Measurements from ENCODE around the gene CCL20.
"Not testable (repeated sequence)": the region's sequence is repeated elsewhere in the genome, so short reads cannot be mapped to it uniquely, and the experiment has no call there.

The CCL20 gene

DNA sequence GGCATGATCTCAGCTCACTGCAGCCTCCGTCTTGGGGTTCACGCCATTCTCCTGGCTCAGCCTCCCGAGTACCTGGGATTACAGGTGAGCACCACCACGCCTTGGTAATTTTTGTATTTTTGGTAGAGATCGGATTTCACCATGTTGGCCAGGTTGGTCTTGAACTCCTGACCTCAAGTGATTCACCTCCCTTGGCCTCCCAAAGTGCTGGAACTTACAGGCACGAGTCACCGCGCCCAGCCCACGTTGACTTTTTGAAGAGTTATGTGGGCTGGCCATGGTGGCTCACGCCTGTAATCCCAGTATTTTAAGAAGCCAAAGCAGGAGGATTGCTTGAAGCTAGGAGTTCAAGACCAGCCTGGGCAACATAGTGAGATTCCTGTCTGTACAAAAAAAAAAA is 20.8 kb downstream of the CCL20 start:
- no peak for DNase-seq (ENCODE audit: low read depth)

GRCh38 chr2:227834916-227835650 is 21.4 kb downstream of the CCL20 start:
- DNase-seq (ENCODE audit: low read depth) = no peak

DNA sequence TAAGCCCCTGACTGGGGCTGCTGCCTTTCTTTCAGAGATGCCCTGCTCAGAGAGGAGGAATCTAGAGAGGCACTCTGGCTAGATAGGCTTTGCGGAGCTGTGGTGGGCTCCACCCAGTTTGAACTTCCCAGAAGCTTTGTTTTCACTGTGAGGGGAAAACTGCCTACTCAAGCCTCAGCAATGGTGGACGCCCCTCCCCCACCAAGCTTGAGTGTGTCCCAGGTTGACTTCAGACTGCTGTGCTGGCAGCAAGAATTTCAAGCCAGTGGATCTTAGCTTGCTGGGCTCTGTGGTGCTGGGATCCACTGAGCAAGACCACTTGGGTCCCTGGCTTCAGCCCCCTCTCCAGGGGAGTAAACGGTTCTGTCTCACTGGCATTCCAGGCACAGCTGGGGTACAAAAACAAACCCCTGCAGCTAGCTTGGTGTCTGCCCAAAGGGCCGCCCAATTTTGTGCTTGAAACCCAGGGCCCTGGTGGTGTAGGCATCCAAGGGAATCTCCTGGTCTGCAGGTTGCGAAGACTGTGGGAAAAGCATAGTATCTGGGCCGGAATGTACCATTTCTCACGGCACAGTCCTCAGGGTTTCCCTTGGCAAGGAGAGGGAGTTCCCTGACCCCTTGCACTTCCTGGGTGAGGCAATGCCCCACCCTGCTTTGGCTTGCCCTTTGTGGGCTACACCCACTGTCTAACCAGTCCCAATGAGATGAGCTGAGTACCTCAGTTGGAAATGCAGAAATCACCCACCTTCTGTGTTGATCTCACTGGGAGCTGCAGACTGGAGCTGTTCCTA is 25.9 kb downstream of the CCL20 start:
- DNase-seq (ENCODE audit: low read depth) = not testable (repeated sequence)

GRCh38 chr2:227846831-227847230 is 33.2 kb downstream of the CCL20 start:
- DNase-seq (ENCODE audit: low read depth) = no peak

DNA sequence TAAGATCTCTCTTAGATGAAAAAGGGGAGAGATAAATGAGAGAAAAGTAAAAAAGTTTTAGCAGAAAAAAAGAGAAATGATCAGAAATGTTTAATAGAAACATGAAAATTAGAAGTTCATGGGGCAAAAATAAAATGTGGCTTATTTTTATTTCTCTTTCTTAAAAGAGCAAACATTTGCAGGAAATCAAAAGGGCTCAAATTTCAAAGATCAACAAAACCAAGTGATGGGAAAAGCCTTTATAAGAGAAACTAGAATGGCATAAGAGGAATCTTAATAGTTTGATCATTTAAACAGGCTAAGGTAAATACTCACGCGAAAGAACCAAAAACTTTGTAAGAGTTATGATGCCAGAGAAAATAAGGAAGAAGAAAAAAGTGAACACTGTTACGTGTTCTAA is 34.5 kb downstream of the CCL20 start:
- DNase-seq (ENCODE audit: low read depth) = no peak

- no peak for DNase-seq (ENCODE audit: low read depth)
These were observed 34.9 kb downstream of the CCL20 start for GRCh38 chr2:227848586-227848985.

DNA sequence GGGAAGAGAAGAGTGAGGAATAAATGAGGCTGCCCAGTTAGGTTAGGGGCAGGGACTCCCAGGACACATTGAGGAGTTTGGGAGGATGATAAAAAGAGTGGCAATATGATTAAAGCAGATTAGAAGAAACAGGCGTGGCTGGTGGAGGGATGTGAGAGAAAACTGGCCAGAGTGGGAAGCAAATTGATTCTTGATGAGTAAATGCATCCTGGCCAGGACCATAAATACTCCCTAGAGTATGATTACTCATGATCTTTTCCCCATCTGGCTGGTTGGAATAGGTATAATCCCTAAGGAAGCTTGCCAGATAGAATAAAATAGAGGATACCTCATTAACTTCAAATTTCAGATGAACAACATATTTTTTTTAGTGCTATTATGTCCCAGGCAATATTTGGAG is 36.3 kb downstream of the CCL20 start:
- DNase-seq (ENCODE audit: low read depth) = no peak

- no peak for DNase-seq (ENCODE audit: low read depth)
These were observed 39.6 kb downstream of the CCL20 start for GRCh38 chr2:227853204-227853629.

DNA sequence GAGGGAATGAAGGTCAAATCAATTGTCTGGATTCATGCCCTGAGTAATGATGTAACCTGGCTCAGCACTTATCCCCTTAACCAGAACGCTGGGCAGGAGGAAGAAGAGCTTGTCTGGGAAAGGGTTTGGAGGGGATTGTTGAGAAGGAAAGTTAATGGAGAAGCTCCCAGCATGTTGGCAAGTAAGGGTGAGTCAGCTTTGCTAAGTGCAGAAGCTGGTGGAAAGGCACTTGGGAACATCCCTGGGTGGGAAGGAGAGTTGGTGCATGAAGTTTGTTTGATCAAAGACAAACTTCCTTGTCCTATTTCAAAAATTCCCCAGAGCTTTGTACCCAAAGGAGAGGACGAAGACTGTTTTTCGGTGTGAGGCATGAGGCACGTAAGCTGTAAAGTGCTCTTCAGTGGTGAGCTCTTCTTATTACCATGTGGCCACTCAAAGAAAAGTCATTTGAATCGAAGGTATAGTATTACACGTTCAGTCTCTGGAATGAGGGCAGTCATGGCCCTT is 40.2 kb downstream of the CCL20 start:
- no peak for DNase-seq (ENCODE audit: low read depth)

DNA sequence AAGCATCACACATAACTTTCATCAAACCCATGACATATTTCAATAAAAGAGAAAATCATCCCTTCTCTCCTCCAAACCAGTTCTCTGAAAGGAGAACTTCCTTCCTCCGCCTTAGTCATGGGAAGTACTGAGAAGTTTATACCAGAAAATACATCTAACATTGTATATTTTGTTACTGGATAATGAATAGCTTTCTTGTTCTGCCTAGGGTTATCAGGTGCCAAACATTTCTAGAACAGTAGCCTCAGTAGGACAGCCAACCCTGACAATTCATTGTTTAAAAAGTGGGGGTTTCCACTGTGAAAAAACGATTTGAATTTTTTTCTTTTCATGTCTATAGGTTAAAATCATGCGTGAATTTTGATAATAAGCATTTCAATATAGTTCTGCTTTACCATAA is 41.8 kb downstream of the CCL20 start:
- DNase-seq (ENCODE audit: low read depth) = no peak

DNA sequence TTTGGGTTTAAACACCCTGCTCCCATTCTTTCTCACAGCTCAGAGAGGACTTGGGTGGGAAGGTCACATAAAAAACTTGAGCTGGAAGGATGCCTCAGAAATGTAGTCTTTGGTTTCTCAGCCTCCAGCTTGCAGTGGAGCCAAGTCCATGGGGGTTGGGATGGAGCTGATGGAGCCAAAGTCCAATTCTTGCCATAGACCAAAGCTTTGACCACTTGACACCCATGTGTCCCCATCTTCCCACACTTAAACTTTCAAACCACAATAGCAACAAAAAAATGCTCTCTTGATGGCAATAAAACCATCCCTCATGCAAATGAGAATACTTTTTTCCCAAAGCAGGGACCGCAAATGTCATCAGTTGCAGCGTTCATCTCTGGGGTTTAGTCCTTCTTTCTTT is 43.1 kb downstream of the CCL20 start:
- no peak for DNase-seq (ENCODE audit: low read depth)

DNA sequence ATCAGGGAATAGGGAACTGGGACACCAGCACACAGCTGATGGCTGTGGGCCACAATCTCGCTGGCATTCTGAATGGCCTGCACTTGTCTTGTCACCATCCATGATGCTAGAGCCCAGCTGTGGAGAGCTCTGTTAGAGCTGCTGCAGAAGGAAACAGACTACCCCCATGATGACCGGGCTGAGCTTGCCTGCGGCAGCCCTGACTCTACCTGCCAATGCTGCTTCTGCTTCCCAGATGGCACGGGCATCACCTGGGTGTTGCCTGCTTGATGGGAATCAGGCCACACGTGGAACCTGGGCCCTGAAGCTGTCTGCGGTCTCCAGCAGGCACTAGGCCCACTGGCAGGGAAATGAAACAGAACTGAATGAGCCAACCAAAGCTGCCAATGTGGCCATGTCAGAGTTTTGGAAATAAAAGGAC is 46.6 kb downstream of the CCL20 start:
- DNase-seq (ENCODE audit: low read depth) = no peak

DNA sequence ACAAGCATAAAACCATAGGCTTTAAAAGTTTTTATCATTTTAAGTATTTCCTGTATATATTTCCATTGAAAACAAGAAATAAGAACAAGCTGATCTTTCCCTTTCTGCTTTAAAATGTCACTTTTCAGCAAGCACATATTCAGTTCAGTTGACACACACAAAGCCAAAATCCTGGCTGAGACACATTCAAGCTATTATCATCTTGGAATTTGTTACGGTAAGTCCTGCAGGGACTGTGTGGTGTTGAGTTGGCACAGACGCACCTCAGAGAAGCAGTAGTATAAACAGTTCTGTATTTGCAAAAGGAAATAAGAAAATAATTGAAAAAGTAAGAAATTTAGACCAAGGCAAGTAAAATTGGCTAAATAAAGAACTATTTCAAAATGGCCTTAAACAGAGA is 47.4 kb downstream of the CCL20 start:
- no peak for DNase-seq (ENCODE audit: low read depth)

GRCh38 chr2:227862227-227862740 is 48.6 kb downstream of the CCL20 start:
- DNase-seq (ENCODE audit: low read depth) = no peak

DNA sequence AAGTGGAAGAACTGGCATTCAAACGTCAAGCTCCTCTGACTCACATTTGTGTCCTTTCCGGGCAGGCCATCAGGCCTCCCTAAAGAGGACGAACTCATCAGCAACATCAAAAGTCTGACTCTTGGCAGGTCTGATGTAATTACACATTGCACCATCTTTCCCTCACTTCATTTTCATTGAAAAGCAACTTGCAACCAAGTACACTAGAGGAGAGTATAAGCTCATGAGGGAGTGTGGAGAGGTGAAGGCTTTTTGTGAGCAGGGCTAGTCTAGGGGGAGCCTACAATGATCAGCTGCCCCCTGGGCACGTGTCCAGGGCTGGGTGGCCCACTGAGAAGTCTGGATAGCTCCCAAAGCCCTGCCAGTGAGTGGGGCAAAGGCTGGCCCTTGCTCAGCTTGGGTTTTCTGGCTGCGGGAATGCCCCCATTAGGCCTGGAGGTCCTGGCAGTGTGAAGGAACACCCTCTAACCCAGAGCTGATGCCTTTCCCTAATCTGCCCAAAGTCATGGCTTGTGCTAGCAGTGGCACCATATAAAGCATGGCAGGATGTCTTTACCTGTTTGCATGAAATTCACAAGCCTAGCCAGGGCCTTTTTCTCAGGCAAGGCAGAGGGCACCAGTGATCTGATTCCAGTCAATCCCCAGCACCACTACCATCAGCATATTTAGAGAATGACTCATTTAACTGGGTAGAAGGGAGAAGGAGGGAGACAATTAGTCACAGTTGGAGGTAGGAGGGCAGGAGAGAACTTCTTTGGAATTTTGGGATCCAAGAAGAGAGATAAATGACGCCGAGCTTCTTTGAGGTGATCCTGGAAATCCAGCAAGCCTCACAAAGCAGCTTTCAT is 49.3 kb downstream of the CCL20 start:
- DNase-seq (ENCODE audit: low read depth) = no peak

DNA sequence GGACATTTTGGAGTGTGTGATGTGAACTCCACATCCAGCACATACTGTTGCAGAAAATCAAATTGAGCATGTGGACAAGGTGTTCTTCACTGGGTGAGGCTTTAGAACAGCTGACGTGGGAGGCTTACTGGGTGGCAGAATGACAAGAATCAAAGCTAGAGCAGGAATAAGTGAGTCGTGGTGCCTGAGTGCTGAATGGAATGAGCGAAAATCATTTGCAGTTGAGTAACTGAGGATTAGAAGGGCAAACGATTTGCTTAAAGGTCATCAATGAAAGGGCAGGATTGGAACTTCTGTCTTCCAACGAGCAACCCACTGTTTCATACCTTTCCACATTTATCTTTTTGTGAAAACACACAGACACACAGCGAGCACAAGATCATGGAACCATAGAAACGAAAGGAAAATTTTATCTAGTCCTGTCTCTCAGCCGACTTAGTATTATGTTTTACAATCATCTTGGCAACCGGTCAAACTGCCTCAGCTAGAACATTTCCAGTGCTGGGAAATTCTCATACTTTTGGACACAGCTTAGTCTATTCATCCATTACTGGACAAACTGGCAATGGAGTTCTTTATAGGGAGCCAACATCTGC is 50.6 kb downstream of the CCL20 start:
- no peak for DNase-seq (ENCODE audit: low read depth)

DNA sequence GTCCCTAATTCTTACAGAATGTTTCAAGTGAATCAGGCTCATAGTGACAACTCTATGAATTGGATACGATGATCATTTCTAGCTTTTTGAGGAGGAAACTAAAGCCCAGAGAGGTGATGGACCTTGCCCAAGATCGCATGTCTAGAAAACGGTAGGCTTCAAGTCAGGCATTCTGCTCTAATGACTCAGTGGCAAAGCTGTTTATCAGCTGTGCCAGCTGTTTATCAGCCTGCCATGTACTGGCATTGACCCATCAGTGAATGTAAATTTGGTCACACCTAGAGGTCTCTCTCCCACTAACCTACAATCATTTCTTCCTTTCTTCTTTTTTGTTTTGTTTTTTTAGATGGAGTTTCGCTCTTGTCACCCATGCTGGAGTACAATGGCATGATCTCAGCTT is 51.6 kb downstream of the CCL20 start:
- DNase-seq (ENCODE audit: low read depth) = no peak
